HG03196 (cell line): ENCODE measurements around the gene LEKR1.

Experiments used
- ATAC-seq: cut with Tn5 transposase; IDR thresholded peaks from one replicate; pipeline ENCODE4 v1.9.1; 2021; ENCODE audit not compliant: unreplicated experiment

LEKR1 gene

GRCh38 chr3:157045238-157045850 is 219.2 kb downstream of the LEKR1 start:
- ATAC-seq: no peak

GRCh38 chr3:157046520-157046919 is 220.4 kb downstream of the LEKR1 start:
- ATAC-seq: no peak

DNA sequence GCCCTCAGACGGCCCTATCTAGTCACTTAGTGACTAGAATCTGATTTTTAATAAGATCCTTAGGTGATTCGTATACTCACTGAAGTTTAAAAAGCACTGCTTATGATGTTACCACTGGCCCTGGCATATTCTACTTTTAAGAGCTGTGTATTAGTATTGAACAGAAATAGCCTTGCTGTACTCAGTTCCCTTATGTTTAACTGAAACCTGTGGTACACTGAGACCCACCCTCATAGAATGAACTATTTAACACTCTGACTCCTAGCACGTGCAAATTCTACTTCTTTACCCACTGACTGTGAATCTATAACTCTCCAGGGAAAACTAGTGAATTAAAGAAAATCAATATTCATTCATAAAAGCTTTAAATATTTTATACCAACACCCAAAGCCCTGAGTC is 224.9 kb downstream of the LEKR1 start:
- no peak for ATAC-seq

GRCh38 chr3:157051591-157051990 is 225.4 kb downstream of the LEKR1 start:
- no peak for ATAC-seq

DNA sequence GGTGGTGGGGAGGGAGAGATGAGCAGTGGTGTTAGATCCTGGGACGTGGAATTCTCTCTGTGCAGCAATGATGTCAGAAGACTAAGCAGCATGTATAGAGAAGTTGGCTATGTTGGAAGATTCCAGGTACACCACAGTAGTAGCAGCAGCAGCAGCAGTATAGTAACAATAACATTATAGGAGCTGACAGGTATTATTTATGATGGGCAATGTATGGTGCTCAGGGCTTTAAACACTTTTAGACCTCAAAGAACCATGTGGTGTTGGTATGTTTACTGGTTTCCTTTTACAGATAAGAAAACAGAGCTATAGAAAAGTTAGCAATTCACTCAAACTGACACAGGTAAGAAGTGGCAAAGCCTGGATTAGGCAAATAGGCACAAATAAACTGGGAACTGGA is 229.9 kb downstream of the LEKR1 start:
- ATAC-seq: no peak

GRCh38 chr3:157058392-157059071 is 232.4 kb downstream of the LEKR1 start:
- no peak for ATAC-seq

DNA sequence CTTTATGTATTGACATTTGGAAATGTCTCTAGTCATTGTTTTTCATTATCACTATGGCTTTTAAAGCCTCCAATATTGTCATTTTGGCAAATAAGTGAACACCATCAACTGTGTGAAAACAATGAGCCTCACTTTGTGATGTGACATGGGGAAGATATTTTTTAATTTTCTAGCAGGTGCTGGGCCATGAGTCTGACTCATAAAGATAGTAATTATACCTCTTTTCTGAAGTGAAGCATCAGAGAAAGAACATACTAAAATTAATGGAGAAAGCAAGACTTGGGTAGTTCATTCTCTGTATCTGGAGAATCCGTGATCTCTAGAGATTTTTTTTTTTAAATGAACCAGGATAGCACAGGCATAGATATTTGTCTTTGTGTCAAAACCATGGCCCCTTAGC is 233.0 kb downstream of the LEKR1 start:
- no peak for ATAC-seq

GRCh38 chr3:157059661-157060060 is 233.5 kb downstream of the LEKR1 start:
- peak; percentile 54 for ATAC-seq

DNA sequence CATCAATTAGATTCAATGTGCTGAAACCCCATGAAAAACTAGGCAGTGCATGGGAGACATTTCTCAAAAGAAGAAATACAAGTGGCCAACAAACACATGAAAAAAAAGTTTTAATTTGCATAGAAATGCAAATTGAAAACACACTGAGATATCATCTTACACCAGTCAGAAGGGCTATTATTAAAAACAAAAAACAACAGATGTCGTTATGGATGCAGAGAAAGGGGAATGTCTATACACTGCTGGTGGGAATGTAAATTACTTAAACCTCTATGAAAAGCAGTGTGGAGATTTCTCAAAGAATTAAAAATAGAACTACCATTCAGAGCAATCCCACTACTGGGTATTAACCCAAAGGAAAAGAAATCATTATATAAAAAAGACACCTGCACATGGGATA is 235.1 kb downstream of the LEKR1 start:
- no peak for ATAC-seq

GRCh38 chr3:157063469-157063868 is 237.3 kb downstream of the LEKR1 start:
- no peak for ATAC-seq

GRCh38 chr3:157063926-157064325 is 237.8 kb downstream of the LEKR1 start:
- ATAC-seq: peak; percentile 3

- peak; percentile 78 for ATAC-seq
Measured at GRCh38 chr3:157064402-157064801, 238.2 kb downstream of the LEKR1 start.

DNA sequence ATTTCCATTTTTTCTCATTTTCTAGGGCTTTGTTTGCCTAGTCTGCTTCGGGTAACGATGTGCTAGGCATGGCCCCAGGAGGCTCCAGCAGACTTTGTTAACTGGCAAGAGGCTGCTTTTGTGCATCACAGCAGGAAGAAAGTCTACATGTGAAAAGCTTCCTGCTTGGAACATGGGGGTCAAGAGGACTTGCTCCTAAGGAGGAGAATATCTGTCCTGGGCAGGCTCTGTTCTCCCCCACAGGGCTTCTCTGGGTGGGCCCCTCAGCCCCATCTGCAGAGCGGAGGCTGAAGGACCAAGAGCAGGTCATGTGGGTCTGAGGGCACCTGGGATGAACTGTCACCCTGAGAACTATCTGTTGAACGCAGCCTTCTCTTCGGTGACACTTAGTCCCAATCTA is 239.0 kb downstream of the LEKR1 start:
- no peak for ATAC-seq

DNA sequence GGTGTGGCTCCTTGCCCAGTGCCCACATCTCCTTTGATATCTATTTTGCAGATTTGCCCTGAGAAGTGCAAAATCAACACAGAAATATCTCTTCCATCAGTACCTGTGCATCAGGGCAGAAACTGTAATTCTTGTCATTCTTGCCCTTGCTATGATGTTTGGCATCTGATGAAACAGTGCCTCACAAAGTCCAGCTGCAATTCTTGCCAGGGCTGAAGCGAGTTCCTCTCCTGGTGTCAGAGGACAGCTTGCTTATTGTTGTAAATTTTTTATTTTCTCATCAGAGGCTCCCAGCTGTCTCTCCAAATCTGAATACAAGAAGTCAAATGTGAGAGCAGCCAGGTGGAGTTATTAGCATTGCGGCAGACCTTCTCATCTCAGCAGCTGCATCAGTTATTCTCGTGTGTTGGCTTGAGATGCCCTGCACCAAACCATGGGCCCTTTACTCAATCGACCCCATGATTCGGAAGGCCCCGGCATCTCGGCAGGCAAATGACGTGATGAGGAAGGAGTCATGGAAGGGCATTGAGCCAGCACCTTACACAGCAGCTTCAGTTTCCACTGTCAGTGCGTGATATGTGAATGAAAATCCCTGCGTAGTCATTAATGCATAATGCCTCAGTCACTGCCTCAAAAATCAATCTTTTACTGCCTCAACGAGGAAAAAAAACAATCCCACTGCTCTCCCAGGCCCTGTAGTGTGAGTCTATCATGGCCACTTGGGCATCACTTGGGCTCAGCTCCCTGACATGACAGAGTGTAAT is 240.4 kb downstream of the LEKR1 start:
- ATAC-seq: no peak

DNA sequence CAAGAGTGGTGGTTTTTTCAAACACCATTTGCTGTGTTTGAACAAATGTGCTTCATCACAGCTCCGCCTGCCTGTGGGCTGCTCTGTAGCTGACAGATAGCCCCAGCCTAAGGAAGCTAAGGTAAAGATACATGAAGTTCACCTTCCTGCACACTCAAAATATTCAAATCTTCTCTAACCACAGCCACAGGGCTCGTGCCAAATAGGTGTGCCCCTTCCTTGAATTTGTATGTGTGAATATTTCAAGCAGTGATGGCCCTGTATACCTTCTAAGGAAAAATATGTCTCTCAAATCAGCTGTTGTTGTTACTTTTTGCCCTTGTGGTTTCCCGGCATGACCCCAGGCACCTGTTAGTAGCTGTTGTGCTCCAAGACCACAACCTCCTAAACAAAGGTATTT is 241.0 kb downstream of the LEKR1 start:
- no peak for ATAC-seq

DNA sequence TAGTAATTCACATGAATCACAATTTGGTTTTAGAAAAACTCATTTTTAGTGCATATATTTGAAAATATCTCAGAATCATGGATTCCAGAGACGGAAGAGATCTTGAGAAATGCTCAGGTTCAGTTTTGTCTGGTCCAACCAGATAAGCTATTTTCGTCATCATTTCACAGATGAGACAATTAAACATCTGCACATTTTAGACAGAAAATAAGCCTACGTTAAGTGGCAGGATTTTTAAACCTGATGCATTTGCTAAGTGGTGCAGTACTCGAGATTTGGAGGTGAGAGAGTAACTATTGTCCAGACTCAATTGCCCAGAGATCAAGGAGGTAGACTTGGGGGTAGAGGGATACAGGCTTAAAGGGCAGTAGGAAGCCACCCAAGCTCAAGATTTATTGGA is 243.3 kb downstream of the LEKR1 start:
- ATAC-seq: no peak

- no peak for ATAC-seq
Measured at GRCh38 chr3:157069846-157070677, 243.9 kb downstream of the LEKR1 start.

DNA sequence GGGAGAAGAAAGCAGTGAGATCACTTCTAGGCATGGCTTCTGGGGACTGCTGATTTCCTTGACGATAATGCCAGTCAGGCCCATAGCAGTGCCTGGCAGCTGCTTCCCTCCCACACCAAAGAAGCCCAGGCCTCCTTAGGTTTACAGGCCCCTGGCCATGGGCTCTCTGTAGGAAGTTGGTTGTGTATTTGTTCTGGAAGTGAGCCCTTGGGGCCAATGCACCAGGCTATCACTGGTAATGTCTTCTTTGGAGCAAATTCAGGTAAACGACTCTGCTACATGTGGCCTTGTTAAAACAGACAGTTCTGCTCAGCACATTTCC is 244.5 kb downstream of the LEKR1 start:
- ATAC-seq: no peak

GRCh38 chr3:157071744-157072525 is 245.8 kb downstream of the LEKR1 start:
- ATAC-seq: no peak

- no peak for ATAC-seq
Measured at GRCh38 chr3:157073810-157074209, 247.7 kb downstream of the LEKR1 start.

DNA sequence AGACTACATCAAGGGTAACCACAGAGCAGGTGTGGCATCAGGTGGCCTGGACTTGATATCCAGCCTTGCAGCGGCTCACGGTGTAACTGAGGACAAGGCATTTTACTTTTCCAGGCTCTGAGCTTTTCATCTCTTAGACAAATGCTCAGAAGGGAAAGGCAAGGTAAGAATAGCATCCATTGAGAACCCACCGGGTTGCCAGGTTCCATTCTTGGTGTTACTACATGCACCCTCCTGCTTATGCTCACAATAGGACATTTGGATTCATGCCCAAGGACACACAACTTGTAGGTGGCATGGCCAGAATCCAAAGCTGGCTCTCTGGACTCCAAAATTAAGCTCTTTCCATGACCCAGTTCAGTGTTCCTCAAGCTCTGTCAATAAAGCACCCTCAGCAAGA is 248.3 kb downstream of the LEKR1 start:
- no peak for ATAC-seq
